HG03342 (cell line): ENCODE measurements around the gene CASP3.
"Not testable (repeated sequence)": the region's sequence is repeated elsewhere in the genome, so short reads cannot be mapped to it uniquely, and the experiment has no call there.

Experiments used
- ATAC-seq: cut with Tn5 transposase; IDR thresholded peaks from one replicate; pipeline ENCODE4 v1.9.1; 2021; ENCODE audit warnings: mild to moderate bottlenecking, moderate library complexity; ENCODE audit not compliant: unreplicated experiment

Gene CASP3

DNA sequence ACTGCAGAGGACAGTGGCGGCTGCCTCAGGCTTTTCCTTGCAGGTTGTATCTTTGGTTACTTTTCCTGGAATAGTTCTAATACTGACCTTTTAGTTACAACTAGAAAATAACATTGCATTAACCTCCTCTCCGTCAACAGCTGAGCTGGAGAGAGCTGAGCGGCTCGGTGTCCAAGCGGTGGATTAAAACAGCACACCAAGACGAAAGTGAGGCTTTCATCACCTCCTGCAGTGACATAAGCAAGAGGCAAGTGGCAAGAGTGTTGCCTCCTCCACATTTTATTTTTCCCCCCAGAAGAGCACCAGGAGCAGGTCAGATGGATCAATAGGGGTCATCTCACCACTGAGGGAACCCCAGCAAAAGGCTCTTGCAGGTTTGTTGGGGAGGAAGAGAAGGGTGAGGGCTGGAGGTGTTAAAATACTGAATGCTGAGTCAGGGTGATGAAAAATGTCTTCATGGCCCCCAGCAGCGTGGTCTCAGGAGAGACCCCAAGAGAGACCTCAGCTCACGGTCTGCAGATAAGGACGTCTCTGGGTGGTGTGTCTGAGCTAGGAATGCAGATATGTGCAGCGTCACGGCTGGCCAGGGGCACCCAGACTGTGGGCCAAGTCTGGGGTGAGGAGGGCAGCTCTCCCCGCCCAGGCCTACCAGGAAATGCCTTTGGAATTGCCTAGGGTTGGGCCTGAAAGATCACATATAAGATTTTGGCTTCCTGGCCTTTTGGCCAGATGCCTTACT is 50.3 kb downstream of the CASP3 start:
- ATAC-seq, result no peak

DNA sequence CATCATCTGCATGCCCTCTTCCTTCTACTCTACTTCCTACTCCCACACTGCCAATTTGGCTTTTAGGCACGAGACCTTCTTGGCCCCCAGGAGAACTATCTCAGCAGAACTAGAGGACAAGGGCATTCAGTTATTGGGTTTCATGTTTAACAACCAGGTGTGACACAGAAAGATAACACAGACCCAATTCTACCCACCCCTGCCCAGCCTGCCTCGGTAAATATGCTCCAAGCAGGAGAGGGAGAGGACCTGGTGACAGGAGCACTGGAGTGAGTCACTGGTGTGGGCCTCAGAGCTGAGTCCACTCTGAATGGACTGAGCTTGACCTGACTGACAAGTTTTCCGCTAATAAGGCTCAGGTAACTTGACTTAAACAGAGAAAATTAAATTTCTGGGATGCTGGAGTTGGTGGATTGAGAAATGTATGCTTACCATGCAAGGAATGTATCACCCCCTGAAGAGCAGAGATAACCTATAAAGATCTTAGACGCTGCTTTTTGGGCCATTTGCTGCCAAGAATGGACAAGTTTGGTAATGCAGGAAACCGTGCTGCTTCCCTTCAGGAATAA is 52.5 kb downstream of the CASP3 start:
- ATAC-seq, result no peak

DNA sequence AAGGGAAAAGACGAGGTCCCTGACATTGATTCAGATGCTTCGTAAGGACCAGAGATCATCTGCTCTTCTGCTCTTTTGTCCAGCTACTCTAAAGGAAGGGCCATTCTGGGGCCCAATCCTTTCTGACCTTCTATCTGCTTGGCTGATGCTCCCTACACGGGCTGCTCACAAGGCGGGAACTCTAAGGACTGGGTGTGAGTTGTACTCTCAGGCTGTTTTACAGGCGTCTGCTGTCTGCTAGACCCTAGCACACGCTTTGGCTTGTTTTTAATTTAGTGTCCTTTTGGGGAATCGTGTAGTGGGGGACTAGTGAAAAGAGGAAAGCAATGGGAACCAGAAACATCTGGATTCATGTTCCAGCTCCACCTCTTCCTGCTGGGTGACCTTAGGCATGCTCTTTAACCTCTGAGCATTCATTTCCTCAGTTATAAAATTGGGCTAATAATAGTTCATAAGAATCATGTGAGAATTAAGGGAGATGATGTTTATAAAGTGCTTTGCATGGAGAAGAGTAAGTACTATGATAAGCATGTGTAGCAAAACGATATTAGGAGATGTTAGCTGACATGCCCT is 53.1 kb downstream of the CASP3 start:
- ATAC-seq, result no peak

DNA sequence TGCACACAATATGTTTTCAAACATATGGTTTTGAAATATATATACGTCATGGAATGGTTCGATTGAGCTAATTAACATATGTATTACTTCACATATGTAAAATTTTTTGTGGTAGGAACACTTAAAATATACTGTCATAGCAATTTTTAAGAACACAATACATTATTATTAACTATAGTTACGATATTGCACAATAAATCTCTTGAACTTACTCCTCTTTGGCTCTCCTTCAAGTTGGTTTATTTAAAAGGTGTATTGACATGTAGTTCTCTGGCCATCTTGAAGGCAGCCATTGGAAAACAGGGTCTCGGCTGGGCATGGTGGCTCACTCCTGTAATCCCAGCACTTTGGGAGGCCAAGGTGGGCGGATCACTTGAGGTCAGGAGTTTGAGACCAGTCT is 53.8 kb downstream of the CASP3 start:
- ATAC-seq, result no peak

DNA sequence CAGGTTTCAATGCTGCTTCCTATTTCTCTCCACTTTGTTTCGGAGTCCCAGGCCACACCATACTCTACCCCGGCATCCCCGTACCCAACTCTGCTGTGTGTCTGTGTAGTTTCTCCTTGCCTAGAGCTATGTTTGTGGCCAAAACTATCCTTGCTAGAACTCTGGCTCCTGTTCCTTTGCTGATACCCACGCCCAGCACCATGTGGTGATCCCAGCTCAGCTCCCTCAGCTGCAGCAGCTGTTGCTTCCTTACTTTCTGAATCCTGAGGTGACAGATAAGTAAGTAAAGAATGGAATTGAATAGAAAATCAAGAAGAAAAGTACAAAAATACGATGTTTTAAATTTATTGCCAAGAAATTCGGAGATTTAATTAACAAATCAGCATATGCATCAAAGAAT is 55.8 kb downstream of the CASP3 start:
- no peak for ATAC-seq

DNA sequence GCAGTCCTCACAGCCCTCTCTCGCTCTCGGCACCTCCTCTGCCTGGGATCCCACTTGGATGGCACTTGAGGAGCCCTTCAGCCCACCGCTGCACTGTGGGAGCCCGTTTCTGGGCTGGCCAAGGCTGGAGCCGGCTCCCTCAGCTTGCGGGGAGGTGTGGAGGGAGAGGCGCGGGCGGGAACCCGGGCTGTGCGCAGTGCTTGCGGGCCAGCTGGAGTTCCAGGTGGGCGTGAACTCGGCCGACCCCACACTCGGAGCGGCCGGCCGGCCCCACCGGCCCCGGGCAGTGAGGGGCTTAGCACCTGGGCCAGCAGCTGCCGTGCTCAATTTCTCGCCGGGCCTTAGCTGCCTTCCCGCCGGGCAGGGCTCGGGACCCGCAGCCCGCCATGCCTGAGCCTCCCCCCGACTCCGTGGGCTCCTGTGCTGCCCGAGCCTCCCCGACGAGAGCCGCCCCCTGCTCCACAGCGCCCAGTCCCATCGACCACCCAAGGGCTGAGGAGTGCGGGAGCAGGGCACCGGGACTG is 57.4 kb downstream of the CASP3 start:
- ATAC-seq, result not testable (repeated sequence)

DNA sequence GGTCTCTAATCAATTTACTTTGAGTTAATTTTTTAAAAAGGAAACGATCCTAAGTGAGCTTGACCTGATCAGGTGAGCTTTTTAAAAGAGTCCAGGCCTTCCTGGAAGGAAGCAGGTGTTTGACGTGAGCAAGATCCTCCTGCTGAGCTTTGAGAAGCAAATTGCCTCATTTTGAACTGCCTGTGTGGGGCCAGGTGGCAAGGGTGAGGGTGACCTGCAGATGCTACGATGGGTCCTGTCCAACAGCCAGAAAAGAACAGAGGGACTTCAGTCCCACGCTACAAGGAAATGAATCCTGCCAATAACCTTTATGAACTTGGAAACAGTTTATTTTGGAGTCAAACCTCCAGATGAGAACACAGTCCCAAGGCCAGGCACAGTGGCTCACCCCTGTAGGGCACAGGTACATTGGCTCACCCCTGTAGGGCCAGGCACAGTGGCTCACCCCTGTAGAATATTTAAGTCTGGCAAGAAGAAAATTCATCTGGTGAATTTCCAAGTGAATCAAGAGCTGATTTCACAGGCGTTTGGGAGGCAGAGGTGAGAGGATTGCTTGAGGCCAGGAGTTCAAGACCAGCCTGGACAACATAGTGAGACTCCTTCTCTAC is 58.1 kb downstream of the CASP3 start:
- ATAC-seq, result no peak

DNA sequence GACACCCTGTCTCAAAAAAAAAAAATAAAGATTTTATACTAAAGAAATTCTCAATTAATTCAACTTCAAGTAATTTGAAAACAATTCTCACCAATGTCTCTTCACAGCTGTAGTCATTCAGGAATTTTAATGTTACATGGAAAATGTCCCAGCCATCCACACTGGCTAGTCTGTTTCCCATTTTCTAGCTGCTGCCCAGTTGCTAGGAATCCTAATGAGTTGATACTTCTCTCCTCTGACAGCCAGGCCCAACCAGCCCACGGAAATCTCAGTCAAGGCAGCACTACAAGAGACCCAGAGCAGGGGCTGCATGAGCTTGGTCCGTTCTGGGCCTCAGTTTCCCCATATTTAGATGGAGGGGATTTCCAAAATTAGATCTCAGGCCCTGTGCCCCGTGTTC is 59.1 kb downstream of the CASP3 start:
- ATAC-seq, result no peak

DNA sequence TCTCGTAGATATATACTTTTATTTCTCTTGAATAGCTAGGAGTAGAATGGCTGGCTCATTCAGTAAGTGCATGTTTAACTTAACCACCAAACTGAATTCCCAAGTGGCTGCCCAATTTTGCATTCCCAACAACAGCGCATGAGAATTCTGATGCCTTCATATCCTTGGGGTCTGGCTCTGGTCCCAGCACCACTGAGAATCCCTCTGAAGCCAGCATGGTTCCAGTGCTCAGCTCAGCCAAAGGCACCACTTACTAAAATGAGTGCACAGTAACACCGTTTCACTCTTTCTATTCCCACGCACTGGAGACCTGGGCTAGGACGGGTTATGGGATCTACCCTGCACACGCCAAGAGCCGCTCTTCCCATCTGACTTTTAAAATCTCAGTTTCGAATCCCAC is 60.4 kb downstream of the CASP3 start:
- ATAC-seq, result no peak

DNA sequence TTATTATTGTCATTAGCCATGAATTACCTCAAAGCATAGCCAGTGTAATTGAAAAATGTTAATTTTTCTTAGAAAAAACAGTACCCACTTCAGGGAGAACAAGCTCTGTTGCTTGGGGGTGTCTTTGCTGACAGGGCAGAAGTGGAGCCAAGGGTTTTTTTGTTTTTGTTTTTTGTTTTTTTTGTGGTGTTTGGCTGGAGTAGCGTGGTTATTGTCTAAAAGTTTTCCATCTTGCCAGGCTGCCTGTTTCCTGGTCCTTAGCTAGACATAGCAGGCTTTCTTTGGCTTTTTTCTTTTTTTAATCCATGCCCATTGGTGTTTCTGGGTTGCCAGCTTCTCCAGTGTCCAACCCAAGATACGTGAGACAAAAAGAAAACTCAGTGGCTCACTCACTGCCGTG is 61.5 kb downstream of the CASP3 start:
- ATAC-seq, result no peak

DNA sequence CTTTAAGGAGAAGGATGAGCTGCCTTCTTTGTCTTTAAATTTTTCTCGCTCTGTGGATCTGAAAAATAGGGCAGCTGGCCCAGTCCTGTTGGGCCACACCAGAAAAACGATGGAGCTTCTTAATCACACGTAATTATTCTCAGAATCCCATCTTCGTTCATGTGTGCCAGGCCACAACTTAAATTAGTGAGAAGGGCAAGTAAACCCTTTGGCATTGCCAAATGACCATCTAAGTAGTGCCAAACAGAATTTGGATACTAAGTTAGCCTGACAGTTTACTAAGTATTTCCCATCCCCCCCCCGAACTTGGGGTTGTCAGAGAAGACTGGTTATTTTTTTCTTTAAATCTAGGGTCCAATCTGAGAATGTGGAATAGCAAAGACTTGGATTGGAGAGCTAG is 62.0 kb downstream of the CASP3 start:
- ATAC-seq, result no peak

DNA sequence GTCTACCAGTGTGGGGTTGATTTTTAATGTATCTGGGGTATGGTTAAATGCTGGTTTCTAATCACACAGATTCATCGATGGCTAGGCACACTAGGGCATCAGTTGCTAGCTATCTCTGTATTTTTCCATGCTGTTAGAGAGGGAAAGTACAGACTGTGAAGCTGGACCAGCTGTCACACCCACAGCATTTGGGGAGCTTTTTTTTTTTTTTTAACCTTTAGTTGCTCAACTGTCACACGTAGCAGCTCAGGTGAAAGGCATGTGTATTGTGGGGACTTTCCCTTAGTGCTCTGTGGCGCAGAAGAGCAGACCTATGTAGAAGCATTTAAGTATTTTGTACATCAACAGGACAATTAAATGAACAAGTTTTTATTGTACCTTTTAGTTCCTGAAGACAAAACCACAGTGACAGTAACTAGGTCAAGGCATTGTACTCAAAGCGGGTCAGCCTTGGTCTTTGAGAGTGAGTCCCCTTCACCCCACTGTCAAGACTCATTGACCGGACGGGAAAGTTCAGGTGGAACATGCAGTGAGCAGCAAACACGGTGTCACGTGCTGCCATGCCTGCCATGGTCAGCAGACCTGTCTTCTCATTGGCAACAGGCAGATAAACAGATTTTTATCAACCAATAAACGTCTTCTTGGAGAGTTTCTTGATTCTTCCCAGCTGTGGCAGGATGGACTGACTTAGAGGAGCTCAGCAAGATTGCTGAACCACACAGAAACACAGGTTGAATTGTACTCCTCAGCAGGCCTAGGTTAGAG is 65.3 kb downstream of the CASP3 start:
- ATAC-seq, result peak; percentile 43
